ENCODE data around the gene CAMLG.

Gene CAMLG

GRCh38 chr5:134784241-134784920 is 46.0 kb downstream of the CAMLG start:
- DNase-seq (ENCODE audit: low read depth) = no peak

- DNase-seq (ENCODE audit: low read depth) = no peak
Observed at GRCh38 chr5:134784946-134785620, 46.7 kb downstream of the CAMLG start.

- DNase-seq (ENCODE audit: low read depth) = no peak
Observed at GRCh38 chr5:134787692-134788091, 49.3 kb downstream of the CAMLG start.

GRCh38 chr5:134791580-134791979 is 53.2 kb downstream of the CAMLG start:
- DNase-seq (ENCODE audit: low read depth) = no peak

GRCh38 chr5:134792286-134792685 is 53.9 kb downstream of the CAMLG start:
- DNase-seq (ENCODE audit: low read depth) = no peak

- DNase-seq (ENCODE audit: low read depth) = no peak
Observed at GRCh38 chr5:134793111-134793510, 54.8 kb downstream of the CAMLG start.

GRCh38 chr5:134794082-134794481 is 55.7 kb downstream of the CAMLG start:
- no peak for DNase-seq (ENCODE audit: low read depth)

- no peak for DNase-seq (ENCODE audit: low read depth)
Observed at GRCh38 chr5:134794819-134795218, 56.5 kb downstream of the CAMLG start.

GRCh38 chr5:134798468-134798867 is 60.1 kb downstream of the CAMLG start:
- DNase-seq (ENCODE audit: low read depth) = no peak
